Astrocyte of the cerebellum (primary cell): Measurements from ENCODE around the gene CCL7.

Source experiments
- DNase-seq: peaks from one replicate; pipeline ENCODE4 v3.0.0-alpha.2; 2011; ENCODE audit warnings: low read depth
- H3K4me3 ChIP-seq: 2 replicates; pipeline ENCODE4 v1.5.1; 2011; ENCODE audit warnings: mild to moderate bottlenecking, low read depth, low read length, moderate library complexity
- in situ Hi-C: cut with HindIII; loops from 2 replicates; pipeline ENCODE4 v1.10.0; 2017; ENCODE audit warnings: low sequenced_read_pairs
- TF ChIP-seq, protein P1 (sequence below): IDR thresholded peaks from 2 replicates; pipeline ENCODE4 v1.5.1; 2012; ENCODE audit warnings: low read length, low read depth, moderate library complexity, mild to moderate bottlenecking; ENCODE audit errors: missing control alignments

The CCL7 gene

DNA sequence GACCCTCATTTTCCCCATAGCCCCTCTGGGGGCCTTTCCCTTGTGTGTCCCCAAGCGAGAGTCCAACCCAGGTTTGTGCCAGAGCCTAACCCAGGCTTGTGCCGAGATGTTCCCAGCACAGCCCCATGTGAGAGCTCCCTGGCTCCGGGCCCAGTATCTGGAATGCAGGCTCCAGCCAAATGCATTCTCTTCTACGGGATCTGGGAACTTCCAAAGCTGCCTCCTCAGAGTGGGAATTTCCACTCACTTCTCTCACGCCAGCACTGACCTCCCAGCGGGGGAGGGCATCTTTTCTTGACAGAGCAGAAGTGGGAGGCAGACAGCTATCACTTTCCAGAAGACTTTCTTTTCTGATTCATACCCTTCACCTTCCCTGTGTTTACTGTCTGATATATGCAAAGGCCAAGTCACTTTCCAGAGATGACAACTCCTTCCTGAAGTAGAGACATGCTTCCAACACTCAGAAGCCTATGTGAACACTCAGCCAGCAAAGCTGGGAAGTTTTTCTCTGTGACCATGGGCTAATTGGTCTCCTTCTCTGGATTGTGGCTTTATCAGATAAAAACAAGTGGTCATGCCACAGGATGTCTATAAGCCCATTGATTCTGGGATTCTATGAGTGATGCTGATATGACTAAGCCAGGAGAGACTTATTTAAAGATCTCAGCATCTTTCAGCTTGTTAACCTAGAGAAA lies 17.4 kb upstream of the CCL7 start:
- in situ Hi-C loops, result no loop called here
- TF ChIP-seq, protein P1, sequence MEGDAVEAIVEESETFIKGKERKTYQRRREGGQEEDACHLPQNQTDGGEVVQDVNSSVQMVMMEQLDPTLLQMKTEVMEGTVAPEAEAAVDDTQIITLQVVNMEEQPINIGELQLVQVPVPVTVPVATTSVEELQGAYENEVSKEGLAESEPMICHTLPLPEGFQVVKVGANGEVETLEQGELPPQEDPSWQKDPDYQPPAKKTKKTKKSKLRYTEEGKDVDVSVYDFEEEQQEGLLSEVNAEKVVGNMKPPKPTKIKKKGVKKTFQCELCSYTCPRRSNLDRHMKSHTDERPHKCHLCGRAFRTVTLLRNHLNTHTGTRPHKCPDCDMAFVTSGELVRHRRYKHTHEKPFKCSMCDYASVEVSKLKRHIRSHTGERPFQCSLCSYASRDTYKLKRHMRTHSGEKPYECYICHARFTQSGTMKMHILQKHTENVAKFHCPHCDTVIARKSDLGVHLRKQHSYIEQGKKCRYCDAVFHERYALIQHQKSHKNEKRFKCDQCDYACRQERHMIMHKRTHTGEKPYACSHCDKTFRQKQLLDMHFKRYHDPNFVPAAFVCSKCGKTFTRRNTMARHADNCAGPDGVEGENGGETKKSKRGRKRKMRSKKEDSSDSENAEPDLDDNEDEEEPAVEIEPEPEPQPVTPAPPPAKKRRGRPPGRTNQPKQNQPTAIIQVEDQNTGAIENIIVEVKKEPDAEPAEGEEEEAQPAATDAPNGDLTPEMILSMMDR, result no peak
- no peak overlapping the region for H3K4me3 ChIP-seq
- peak; percentile 87 for DNase-seq

DNA sequence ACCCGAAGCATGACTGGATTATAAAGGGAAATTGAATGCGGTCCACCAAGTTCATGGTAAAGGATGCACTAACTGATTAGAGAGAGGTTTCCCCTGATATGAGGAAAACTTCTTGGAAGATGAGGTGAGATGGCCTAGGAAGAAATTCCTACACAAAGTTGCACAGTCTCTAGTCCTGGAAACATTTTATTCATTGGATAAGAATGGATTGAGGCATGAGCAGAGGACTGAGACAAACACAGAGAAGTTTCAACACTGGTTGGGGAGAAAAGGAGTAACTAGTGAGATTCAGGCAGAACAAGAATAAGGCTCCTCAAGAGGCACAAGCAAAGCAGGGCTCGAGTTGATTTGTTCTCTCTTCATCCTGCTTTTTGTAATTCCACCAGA lies 16.9 kb upstream of the CCL7 start:
- in situ Hi-C loops, result no loop called here
- DNase-seq, result no peak
- H3K4me3 ChIP-seq, result no peak overlapping the region
- TF ChIP-seq, protein P1, result no peak

DNA sequence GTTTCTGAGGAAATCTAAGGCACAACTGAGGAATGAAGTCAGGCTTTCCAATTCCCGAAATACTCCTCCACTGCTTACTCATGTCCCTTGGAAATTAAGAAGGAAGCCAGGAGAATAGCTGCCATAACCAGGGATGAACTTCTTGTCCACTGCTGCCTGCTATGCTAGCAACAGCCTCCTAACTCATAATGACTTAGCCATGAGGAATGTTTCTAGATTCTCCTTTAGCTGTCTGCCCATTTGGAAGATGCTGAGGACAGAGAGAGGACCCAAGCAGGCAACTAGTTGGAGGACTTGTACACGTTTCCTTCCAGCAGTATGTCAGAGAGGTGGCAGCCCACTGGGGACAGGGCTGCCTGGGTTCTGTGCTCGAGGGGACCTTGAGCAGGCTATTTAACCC lies 15.9 kb upstream of the CCL7 start:
- in situ Hi-C loops, result no loop called here
- H3K4me3 ChIP-seq, result no peak overlapping the region
- no peak for DNase-seq

DNA sequence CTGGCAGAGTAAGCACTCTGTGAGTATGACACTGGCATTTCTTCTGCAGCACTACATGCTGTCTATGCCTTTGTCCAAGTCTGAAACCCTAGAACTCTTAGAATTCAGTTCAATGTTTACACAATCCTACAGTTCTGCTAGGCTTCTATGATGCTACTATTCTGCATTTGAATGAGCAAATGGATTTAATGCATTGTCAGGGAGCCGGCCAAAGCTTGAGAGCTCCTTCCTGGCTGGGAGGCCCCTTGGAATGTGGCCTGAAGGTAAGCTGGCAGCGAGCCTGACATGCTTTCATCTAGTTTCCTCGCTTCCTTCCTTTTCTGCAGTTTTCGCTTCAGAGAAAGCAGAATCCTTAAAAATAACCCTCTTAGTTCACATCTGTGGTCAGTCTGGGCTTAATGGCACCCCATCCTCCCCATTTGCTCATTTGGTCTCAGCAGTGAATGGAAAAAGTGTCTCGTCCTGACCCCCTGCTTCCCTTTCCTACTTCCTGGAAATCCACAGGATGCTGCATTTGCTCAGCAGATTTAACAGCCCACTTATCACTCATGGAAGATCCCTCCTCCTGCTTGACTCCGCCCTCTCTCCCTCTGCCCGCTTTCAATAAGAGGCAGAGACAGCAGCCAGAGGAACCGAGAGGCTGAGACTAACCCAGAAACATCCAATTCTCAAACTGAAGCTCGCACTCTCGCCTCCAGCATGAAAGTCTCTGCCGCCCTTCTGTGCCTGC lies 15.2 kb upstream of the CCL7 start, which contains the start of gene CCL2:
TSS of gene CCL2 (plus strand) at position 635 of the 730 bp plus-strand sequence. CDS start at position 700, 65 bp downstream.
- in situ Hi-C loops, result no loop called here
- no peak for DNase-seq
- H3K4me3 ChIP-seq, result peak within 1 kb of the TSS; percentile 49
- TF ChIP-seq, protein P1, result no peak

More for the DNA sequence above, 15.9 kb upstream of the CCL7 start:
- TF ChIP-seq, protein P1, result no peak

DNA sequence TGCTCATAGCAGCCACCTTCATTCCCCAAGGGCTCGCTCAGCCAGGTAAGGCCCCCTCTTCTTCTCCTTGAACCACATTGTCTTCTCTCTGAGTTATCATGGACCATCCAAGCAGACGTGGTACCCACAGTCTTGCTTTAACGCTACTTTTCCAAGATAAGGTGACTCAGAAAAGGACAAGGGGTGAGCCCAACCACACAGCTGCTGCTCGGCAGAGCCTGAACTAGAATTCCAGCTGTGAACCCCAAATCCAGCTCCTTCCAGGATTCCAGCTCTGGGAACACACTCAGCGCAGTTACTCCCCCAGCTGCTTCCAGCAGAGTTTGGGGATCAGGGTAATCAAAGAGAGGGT lies 14.7 kb upstream of the CCL7 start:
- TF ChIP-seq, protein P1, result no peak
- H3K4me3 ChIP-seq, result peak overlapping the region; percentile 49
- no peak for DNase-seq
- in situ Hi-C loops, result no loop called here

DNA sequence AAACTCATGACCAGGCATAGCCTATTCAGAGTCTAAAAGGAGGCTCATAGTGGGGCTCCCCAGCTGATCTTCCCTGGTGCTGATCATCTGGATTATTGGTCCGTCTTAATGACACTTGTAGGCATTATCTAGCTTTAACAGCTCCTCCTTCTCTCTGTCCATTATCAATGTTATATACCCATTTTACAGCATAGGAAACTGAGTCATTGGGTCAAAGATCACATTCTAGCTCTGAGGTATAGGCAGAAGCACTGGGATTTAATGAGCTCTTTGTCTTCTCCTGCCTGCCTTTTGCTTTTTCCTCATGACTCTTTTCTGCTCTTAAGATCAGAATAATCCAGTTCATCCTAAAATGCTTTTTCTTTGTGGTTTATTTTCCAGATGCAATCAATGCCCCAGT lies 14.2 kb upstream of the CCL7 start:
- TF ChIP-seq, protein P1, result no peak
- DNase-seq, result no peak
- H3K4me3 ChIP-seq, result peak overlapping the region; percentile 49
- in situ Hi-C loops, result no loop called here
